HL-60 (cell line): Measurements from ENCODE around the gene DEPDC1B.
"Not testable (repeated sequence)": the region's sequence is repeated elsewhere in the genome, so short reads cannot be mapped to it uniquely, and the experiment has no call there.

Source experiments
- DNase-seq, 2 experiments: peaks; one replicate each; pipeline ENCODE4 v3.0.0-alpha.2; 2010 to 2020; ENCODE audit warnings: low read depth in 1 of 2, low spot score in 1 of 2
- H3K27ac ChIP-seq: fragments of 250-450 bp; sonication (Bioruptor Pico); replicated peaks from 2 replicates; pipeline ENCODE4 v1.5.1; 2020; ENCODE audit warnings: mild to moderate bottlenecking, moderate library complexity
- H3K27me3 ChIP-seq: fragments of 250-450 bp; sonication (Bioruptor Pico); 2 replicates; pipeline ENCODE4 v1.5.1; 2021; ENCODE audit warnings: mild to moderate bottlenecking, moderate library complexity; ENCODE audit not compliant: insufficient read depth, poor library complexity, severe bottlenecking
- H3K4me3 ChIP-seq: replicated peaks from 2 replicates; pipeline ENCODE4 v1.5.1; 2011; ENCODE audit warnings: mild to moderate bottlenecking, control low read depth, low read length; ENCODE audit not compliant: insufficient read depth
- GABPA ChIP-seq: IDR thresholded peaks from 2 replicates; pipeline ENCODE4 v1.6.1; 2012; ENCODE audit warnings: low read depth
- POLR2AphosphoS5 ChIP-seq: IDR thresholded peaks from 2 replicates; pipeline ENCODE4 v1.6.1; 2012; ENCODE audit warnings: low read depth
- SPI1 ChIP-seq: IDR thresholded peaks from 2 replicates; pipeline ENCODE4 v1.6.1; 2012; ENCODE audit warnings: low read depth, mild to moderate bottlenecking, borderline replicate concordance
- TF ChIP-seq, protein P1 (sequence below): IDR thresholded peaks from one replicate; pipeline ENCODE4 v1.5.1; 2011; ENCODE audit warnings: low read length, control low read depth, inconsistent platforms; ENCODE audit not compliant: insufficient read depth
- TF ChIP-seq, protein P2 (sequence below): IDR thresholded peaks from 2 replicates; pipeline ENCODE4 v1.6.1; 2012; ENCODE audit warnings: low read depth; ENCODE audit not compliant: insufficient replicate concordance

Gene DEPDC1B

DNA sequence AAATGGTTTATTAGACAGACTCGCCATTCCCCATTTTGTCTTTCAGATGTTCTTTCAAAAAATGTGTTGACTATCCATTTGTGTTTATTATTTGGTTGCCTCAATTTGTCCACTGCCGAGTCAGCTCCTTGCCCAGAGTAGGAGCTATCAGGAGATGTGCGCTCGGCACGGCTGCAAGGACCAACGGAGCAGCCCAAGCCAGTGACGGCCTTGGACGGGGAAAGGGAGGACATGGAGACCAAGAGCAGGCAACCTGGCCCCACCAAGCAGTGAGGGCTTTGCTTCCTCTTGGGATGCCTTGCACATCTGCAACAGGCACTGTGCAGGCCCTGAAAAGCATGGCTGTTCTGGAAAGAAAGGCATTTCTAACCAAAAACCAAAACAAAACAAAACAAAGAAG is 69.8 kb downstream of the DEPDC1B start:
- no peak for DNase-seq
- Histone ChIP-seq H3K4me3 (no peak overlapping the region), H3K27ac (no peak overlapping the region), H3K27me3 (no peaks in the 10 kb centered on the region)
- TF ChIP-seq, protein P1, sequence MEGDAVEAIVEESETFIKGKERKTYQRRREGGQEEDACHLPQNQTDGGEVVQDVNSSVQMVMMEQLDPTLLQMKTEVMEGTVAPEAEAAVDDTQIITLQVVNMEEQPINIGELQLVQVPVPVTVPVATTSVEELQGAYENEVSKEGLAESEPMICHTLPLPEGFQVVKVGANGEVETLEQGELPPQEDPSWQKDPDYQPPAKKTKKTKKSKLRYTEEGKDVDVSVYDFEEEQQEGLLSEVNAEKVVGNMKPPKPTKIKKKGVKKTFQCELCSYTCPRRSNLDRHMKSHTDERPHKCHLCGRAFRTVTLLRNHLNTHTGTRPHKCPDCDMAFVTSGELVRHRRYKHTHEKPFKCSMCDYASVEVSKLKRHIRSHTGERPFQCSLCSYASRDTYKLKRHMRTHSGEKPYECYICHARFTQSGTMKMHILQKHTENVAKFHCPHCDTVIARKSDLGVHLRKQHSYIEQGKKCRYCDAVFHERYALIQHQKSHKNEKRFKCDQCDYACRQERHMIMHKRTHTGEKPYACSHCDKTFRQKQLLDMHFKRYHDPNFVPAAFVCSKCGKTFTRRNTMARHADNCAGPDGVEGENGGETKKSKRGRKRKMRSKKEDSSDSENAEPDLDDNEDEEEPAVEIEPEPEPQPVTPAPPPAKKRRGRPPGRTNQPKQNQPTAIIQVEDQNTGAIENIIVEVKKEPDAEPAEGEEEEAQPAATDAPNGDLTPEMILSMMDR: no peak
- no peak for TF ChIP-seq POLR2AphosphoS5
- TF ChIP-seq SPI1: no peak
- no peak for TF ChIP-seq GABPA
- TF ChIP-seq, protein P2, sequence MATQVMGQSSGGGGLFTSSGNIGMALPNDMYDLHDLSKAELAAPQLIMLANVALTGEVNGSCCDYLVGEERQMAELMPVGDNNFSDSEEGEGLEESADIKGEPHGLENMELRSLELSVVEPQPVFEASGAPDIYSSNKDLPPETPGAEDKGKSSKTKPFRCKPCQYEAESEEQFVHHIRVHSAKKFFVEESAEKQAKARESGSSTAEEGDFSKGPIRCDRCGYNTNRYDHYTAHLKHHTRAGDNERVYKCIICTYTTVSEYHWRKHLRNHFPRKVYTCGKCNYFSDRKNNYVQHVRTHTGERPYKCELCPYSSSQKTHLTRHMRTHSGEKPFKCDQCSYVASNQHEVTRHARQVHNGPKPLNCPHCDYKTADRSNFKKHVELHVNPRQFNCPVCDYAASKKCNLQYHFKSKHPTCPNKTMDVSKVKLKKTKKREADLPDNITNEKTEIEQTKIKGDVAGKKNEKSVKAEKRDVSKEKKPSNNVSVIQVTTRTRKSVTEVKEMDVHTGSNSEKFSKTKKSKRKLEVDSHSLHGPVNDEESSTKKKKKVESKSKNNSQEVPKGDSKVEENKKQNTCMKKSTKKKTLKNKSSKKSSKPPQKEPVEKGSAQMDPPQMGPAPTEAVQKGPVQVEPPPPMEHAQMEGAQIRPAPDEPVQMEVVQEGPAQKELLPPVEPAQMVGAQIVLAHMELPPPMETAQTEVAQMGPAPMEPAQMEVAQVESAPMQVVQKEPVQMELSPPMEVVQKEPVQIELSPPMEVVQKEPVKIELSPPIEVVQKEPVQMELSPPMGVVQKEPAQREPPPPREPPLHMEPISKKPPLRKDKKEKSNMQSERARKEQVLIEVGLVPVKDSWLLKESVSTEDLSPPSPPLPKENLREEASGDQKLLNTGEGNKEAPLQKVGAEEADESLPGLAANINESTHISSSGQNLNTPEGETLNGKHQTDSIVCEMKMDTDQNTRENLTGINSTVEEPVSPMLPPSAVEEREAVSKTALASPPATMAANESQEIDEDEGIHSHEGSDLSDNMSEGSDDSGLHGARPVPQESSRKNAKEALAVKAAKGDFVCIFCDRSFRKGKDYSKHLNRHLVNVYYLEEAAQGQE: no peak

DNA sequence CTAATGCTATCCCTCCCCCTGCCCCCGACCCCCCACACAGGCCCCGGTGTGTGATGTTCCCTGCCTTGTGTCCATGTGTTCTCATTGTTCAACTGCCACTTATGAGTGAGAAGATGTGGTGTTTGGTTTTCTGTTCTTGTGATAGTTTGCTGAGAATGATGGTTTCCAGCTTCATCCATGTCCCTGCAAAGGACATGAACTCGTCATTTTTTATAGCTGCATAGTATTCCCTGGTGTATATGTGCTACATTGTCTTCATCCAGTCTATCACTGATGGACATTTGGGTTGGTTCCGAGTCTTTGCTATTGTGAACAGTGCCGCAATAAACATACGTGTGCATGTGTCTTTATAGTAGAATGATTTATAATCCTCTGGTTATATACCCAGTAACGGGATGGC is 75.1 kb downstream of the DEPDC1B start:
- not testable (repeated sequence) for H3K4me3 ChIP-seq, H3K27me3 ChIP-seq, H3K27ac ChIP-seq, DNase-seq

DNA sequence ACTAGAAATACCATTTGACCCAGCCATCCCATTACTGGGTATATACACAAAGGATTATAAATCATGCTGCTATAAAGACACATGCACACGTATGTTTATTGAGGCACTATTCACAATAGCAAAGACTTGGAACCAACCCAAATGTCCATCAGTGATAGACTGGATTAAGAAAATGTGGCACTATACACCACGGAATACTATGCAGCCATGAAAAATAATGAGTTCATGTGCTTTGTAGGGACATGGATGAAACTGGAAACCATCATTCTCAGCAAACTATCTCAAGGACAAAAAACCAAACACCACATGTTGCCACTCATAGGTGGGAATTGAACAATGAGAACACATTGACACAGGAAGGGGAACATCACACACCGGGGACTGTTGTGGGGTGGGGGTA is 79.2 kb downstream of the DEPDC1B start:
- not testable (repeated sequence) for H3K27ac ChIP-seq, DNase-seq, H3K27me3 ChIP-seq, H3K4me3 ChIP-seq

DNA sequence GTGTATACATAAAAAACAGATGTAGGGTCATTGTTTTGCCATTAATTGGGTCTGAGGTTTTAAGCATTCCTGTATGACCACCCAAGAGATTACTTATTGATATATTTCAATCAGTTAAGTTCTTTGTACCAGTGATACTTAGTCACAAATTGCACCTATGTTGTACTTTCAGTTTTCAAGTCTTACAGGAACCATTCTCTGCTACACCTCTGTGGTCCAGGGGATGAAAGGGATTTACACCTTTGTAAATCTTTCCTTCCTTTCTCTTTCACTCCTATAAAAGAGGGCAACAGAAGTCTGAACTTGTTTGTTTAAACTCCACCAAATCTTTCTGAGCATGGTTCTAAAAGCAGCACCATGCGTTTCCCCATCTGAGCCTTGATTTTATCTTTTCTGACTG is 86.1 kb downstream of the DEPDC1B start:
- no peak overlapping the region for H3K4me3 ChIP-seq
- no peak overlapping the region for H3K27ac ChIP-seq
- no peaks in the 10 kb centered on the region for H3K27me3 ChIP-seq
- no peak for DNase-seq
- no peak for TF ChIP-seq GABPA

DNA sequence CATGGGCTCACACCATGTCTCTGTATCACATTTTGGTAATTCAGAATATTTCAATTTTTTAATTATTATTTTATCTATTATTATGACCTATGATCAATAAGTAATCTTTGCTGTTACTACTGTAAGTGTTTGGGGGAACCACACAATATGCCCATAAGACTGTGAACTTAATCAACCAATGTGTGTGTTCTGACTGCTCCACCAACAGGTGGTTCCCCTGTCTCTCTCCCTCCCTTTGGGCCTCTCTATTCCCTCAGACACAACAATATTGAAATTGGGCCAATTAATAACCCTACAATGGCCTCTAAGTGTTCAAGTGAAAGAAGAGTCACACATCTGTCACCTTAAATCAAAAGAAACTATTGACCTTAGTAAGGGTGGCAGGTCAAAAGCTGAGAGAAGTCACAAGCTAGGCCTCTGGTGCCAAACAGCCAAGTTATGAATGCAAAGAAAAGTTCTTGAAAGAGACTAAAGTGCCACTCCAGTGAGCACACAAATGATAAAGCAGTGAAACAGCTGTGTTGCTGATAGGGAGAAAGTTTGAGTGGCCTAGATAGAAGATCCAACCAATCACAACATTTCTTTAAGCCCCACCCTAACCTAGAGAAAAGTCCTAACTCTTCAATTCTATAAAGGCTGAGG is 88.7 kb downstream of the DEPDC1B start:
- Histone ChIP-seq H3K27ac (no peak overlapping the region), H3K27me3 (no peaks in the 10 kb centered on the region), H3K4me3 (no peak overlapping the region)
- no peak for TF ChIP-seq POLR2AphosphoS5
- TF ChIP-seq, protein P1: no peak
- TF ChIP-seq GABPA: no peak
- TF ChIP-seq SPI1: no peak
- TF ChIP-seq, protein P2: no peak
- no peak for DNase-seq
